HCT116 (cell line): ENCODE measurements around the gene OSTM1. TPM values are rescaled to one million over a fixed set of nuclear protein-coding genes. Genes with fewer than 3 reads are reported as not detected.
"Not testable (repeated sequence)": the region's sequence is repeated elsewhere in the genome, so short reads cannot be mapped to it uniquely, and the experiment has no call there.

Experiments
- ATAC-seq: fragments of 200-7000 bp; cut with Tn5 transposase; 2 replicates; pipeline ENCODE4 v1.9.1; 2020; ENCODE audit warnings: mild to moderate bottlenecking, moderate library complexity
- BruUV-seq: library from RNA; stranded (reverse); fragments of 400-500 nt; replicated peaks from 2 replicates; lab custom pipeline; 2021; lab: Mats Ljungman, UMichigan
- CTCF ChIA-PET: fragments of 300-600 bp; sonication (Branson Sonifier 250); formaldehyde crosslinking; loops from one replicate; lab custom pipeline; 2021; ENCODE audit warnings: antibody characterized with exemption; lab: Charles Lee
- POLR2A ChIA-PET: fragments of 300-600, 350-600 bp; sonication (Branson Sonifier 250); formaldehyde crosslinking; loops from one replicate; lab custom pipeline; 2021; ENCODE audit warnings: antibody characterized with exemption; lab: Charles Lee
- RAD21 ChIA-PET, 2 experiments: fragments of 300-600 bp; sonication (Branson Sonifier 250); formaldehyde crosslinking; loops; one replicate each; lab custom pipeline; 2023; ENCODE audit warnings: low total read pairs in 2 of 2; ENCODE audit not compliant: uncharacterized antibody in 2 of 2, unreplicated experiment in 2 of 2, low non-redundant PET in 1 of 2; lab: Charles Lee
- DNase-seq: peaks from one replicate; pipeline ENCODE4 v3.0.0-alpha.2; 2010; ENCODE audit warnings: low read depth, low spot score
- H2AFZ ChIP-seq: fragments of 200-600 bp; shearing (Covaris generic), sonication (generic); 2 replicates; pipeline ENCODE4 v1.6.1; 2017; ENCODE audit warnings: low read depth, mixed run types, mixed read lengths, antibody characterized with exemption, low read length; ENCODE audit not compliant: poor library complexity, severe bottlenecking
- H3K27ac ChIP-seq: 2 replicates; pipeline ENCODE4 v1.5.1; 2012; ENCODE audit warnings: low read depth, low read length
- H3K27me3 ChIP-seq: fragments of 200-600 bp; sonication (generic); 2 replicates; pipeline ENCODE4 v1.6.1; 2016; ENCODE audit warnings: mixed run types, low read length, mixed read lengths; ENCODE audit not compliant: insufficient read depth
- H3K36me3 ChIP-seq, 2 experiments: fragments of 200-500 bp in 1 of 2; fragments of 200-600 bp in 1 of 2; sonication (Bioruptor generic) in 1 of 2; sonication (generic) in 1 of 2; 2 replicates each; pipeline versions ENCODE4 v1.5.1 to v1.6.1; 2014 to 2016; ENCODE audit warnings: low read length in 2 of 2, inconsistent platforms in 1 of 2, mixed read lengths in 1 of 2, mixed run types in 1 of 2; ENCODE audit not compliant: insufficient read depth in 2 of 2, control insufficient read depth in 1 of 2
- H3K4me1 ChIP-seq, 2 experiments: fragments of 200-600 bp in 1 of 2; sonication (generic) in 1 of 2; 2 replicates each; pipeline versions ENCODE4 v1.5.1 to v1.6.1; 2012 to 2017; ENCODE audit warnings: low read length in 2 of 2, inconsistent platforms in 1 of 2, mild to moderate bottlenecking in 1 of 2, mixed read lengths in 1 of 2, mixed run types in 1 of 2, moderate library complexity in 1 of 2; ENCODE audit not compliant: insufficient read depth in 2 of 2, control insufficient read depth in 1 of 2
- H3K4me2 ChIP-seq: fragments of 200-600 bp; sonication (generic); 2 replicates; pipeline ENCODE4 v1.6.1; 2017; ENCODE audit warnings: mixed run types, low read length, mixed read lengths
- H3K4me3 ChIP-seq, 2 experiments: fragments of 200-600 bp in 1 of 2; sonication (generic) in 1 of 2; replicated peaks in 1 of 2; 2 replicates each; pipeline ENCODE4 v1.5.1; 2011 to 2016; ENCODE audit warnings: low read length in 2 of 2, control low read depth in 1 of 2, low read depth in 1 of 2, mild to moderate bottlenecking in 1 of 2, mixed read lengths in 1 of 2, mixed run types in 1 of 2
- H3K79me2 ChIP-seq: fragments of 200-600 bp; sonication (generic); 2 replicates; pipeline ENCODE4 v1.6.1; 2017; ENCODE audit warnings: mild to moderate bottlenecking, mixed run types, low read length, moderate library complexity, mixed read lengths; ENCODE audit not compliant: insufficient read depth
- H3K9ac ChIP-seq: fragments of 200-600 bp; sonication (generic); 2 replicates; pipeline ENCODE4 v1.6.1; 2016; ENCODE audit warnings: low read length, mixed read lengths
- H3K9me2 ChIP-seq: fragments of 200-600 bp; sonication (generic), shearing (Covaris generic); 2 replicates; pipeline ENCODE4 v1.6.1; 2017; ENCODE audit warnings: mixed run types, mild to moderate bottlenecking, moderate library complexity; ENCODE audit not compliant: insufficient read depth
- H3K9me3 ChIP-seq, 2 experiments: fragments of 200-500 bp in 1 of 2; fragments of 200-600 bp in 1 of 2; sonication (Bioruptor generic) in 1 of 2; sonication (generic) in 1 of 2; 2 replicates each; pipeline ENCODE4 v1.6.1; 2014 to 2017; ENCODE audit warnings: low read length in 2 of 2, mixed read lengths in 2 of 2, inconsistent platforms in 1 of 2, low read depth in 1 of 2, mild to moderate bottlenecking in 1 of 2, mixed run types in 1 of 2, moderate library complexity in 1 of 2; ENCODE audit not compliant: control insufficient read depth in 1 of 2, insufficient read depth in 1 of 2
- H4K20me1 ChIP-seq: fragments of 200-600 bp; sonication (generic), shearing (Covaris generic); 2 replicates; pipeline ENCODE4 v1.6.1; 2017; ENCODE audit warnings: mixed run types, mild to moderate bottlenecking, moderate library complexity; ENCODE audit not compliant: insufficient read depth
- CBX3 ChIP-seq: IDR thresholded peaks from 2 replicates; pipeline ENCODE4 v1.6.1; 2012; ENCODE audit warnings: low read depth
- CEBPB ChIP-seq: IDR thresholded peaks from 2 replicates; pipeline ENCODE4 v1.6.1; 2012; ENCODE audit warnings: low read depth
- EGR1 ChIP-seq: IDR thresholded peaks from 2 replicates; pipeline ENCODE4 v1.6.1; 2012; ENCODE audit warnings: low read depth
- FOSL1 ChIP-seq: IDR thresholded peaks from 2 replicates; pipeline ENCODE4 v1.6.1; 2012; ENCODE audit warnings: low read depth
- JUND ChIP-seq: IDR thresholded peaks from 2 replicates; pipeline ENCODE4 v1.6.1; 2012
- POLR2AphosphoS5 ChIP-seq: IDR thresholded peaks from 2 replicates; pipeline ENCODE4 v1.6.1; 2011; ENCODE audit warnings: mild to moderate bottlenecking, low read depth, low read length, moderate library complexity
- TCF7L2 ChIP-seq: IDR thresholded peaks from 2 replicates; pipeline ENCODE4 v1.7.0; 2011; ENCODE audit warnings: borderline replicate concordance, inconsistent platforms; ENCODE audit not compliant: insufficient read depth, insufficient read length; ENCODE audit errors: extremely low read depth
- ZFX ChIP-seq: fragments of 450-650 bp; IDR thresholded peaks from 2 replicates; pipeline ENCODE4 v1.6.1; 2017
- intact Hi-C: fragments of 100-400 bp; cut with micrococcal nuclease; formaldehyde crosslinking; loops from 2 replicates; pipeline ENCODE4 v1.10.0; 2022
- total RNA-seq: library from RNA; stranded (reverse); gene quantifications from one replicate; pipeline ENCODE4 v1.2.1, GENCODE V29; 2021; ENCODE audit not compliant: unreplicated experiment
- TF ChIP-seq, protein P1 (sequence below), 3 experiments: fragments of 200-600 bp in 1 of 3; sonication (generic) in 1 of 3; IDR thresholded peaks in 2 of 3; conservative IDR thresholded peaks in 1 of 3; 2 replicates each; pipeline ENCODE4 v1.5.1; 2012 to 2017; ENCODE audit warnings: low read depth in 2 of 3, low read length in 2 of 3, antibody characterized with exemption in 1 of 3, borderline replicate concordance in 1 of 3, control low read depth in 1 of 3, mild to moderate bottlenecking in 1 of 3, mixed read lengths in 1 of 3, mixed run types in 1 of 3, moderate library complexity in 1 of 3; ENCODE audit not compliant: insufficient read depth in 1 of 3
- TF ChIP-seq, protein P2 (sequence below): IDR thresholded peaks from 2 replicates; pipeline ENCODE4 v1.6.1; 2012

OSTM1 gene
- total RNA-seq, 1 experiment from 2014 or later = 11.2 TPM

DNA sequence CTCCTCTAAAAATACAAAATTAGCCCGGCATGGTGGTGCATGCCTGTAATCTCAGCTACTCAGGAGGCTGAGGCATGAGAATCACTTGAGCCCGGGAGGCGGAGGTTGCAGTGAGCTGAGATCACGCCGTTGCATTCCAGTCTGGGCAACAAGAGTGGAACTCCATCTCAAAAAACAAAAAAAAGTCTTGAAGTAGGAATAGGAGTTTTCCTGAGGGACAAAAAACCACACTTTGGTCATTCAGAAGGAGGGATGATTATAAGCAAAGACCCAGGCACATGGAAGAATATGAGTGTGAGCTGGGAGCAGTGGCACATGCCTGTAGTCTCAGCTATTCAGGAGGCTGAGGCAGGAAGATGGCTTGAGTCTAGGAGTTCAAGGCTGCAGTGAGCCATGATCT, 74.3 kb downstream of the OSTM1 start:
- POLR2A ChIA-PET, H3K36me3 ChIP-seq, H3K4me3 ChIP-seq, ATAC-seq, CTCF ChIA-PET, H3K27me3 ChIP-seq, H3K79me2 ChIP-seq, H3K9ac ChIP-seq, intact Hi-C loops, H3K9me3 ChIP-seq, H3K27ac ChIP-seq, H4K20me1 ChIP-seq, BruUV-seq, RAD21 ChIA-PET, H3K4me2 ChIP-seq, H3K9me2 ChIP-seq, H2AFZ ChIP-seq, DNase-seq: not testable (repeated sequence)
- H3K4me1 ChIP-seq = peaks cover 7 to 13% of the 10 kb centered on the region in 2 experiments; a peak in 3 of 4 replicates

DNA sequence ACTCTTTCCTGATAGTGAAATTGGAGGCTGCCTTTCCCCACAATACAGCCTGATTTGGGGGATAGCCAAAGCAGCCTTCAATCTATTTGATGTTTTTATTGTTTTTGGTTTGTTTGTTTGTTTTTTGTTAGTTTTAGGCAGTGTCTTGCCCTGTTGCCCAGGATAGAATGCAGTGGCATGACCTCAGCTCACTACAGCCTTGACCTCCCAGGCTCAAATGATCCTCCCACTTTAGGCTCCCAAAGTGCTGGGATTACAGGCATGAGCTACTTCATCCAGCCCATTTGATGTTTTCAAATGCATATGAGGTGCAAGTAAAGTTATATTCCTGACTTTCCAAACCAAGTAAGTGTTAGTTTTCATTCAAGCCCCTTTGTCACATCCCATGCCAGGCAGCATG, 75.2 kb downstream of the OSTM1 start:
- H2AFZ ChIP-seq = no peak overlapping the region
- H3K9me2 ChIP-seq = no peaks in the 10 kb centered on the region
- H3K4me3 ChIP-seq = no peak overlapping the region
- BruUV-seq = no TSS peak
- ATAC-seq (no peak), DNase-seq (no peak)
- H3K27me3 ChIP-seq = no peaks in the 10 kb centered on the region
- H3K9ac ChIP-seq = no peak overlapping the region
- H3K4me2 ChIP-seq = no peak overlapping the region
- no peaks in the 10 kb centered on the region for H4K20me1 ChIP-seq
- intact Hi-C loops = no loop called here
- POLR2A ChIA-PET = no interaction called here
- no peaks in the 10 kb centered on the region for H3K9me3 ChIP-seq
- peaks cover 7 to 13% of the 10 kb centered on the region in 2 experiments; a peak in 3 of 4 replicates for H3K4me1 ChIP-seq
- TF ChIP-seq ZFX (no peak), EGR1 (no peak), POLR2AphosphoS5 (no peak), CEBPB (no peak), JUND (no peak), CBX3 (no peak), FOSL1 (no peak), TCF7L2 (no peak)
- TF ChIP-seq, protein P1, sequence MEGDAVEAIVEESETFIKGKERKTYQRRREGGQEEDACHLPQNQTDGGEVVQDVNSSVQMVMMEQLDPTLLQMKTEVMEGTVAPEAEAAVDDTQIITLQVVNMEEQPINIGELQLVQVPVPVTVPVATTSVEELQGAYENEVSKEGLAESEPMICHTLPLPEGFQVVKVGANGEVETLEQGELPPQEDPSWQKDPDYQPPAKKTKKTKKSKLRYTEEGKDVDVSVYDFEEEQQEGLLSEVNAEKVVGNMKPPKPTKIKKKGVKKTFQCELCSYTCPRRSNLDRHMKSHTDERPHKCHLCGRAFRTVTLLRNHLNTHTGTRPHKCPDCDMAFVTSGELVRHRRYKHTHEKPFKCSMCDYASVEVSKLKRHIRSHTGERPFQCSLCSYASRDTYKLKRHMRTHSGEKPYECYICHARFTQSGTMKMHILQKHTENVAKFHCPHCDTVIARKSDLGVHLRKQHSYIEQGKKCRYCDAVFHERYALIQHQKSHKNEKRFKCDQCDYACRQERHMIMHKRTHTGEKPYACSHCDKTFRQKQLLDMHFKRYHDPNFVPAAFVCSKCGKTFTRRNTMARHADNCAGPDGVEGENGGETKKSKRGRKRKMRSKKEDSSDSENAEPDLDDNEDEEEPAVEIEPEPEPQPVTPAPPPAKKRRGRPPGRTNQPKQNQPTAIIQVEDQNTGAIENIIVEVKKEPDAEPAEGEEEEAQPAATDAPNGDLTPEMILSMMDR (IDR thresholded peaks at IDR 0.05 in 2 of 3, conservative IDR thresholded peaks at IDR 0.05 in 1 of 3; ENCODE audit: borderline replicate concordance in 1 of 3, insufficient read depth in 1 of 3, low read depth in 2 of 3, low read length in 2 of 3) = no peak
- TF ChIP-seq, protein P2, sequence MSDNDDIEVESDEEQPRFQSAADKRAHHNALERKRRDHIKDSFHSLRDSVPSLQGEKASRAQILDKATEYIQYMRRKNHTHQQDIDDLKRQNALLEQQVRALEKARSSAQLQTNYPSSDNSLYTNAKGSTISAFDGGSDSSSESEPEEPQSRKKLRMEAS = no peak
- H3K36me3 ChIP-seq = no peaks in the 10 kb centered on the region
- RAD21 ChIA-PET = no interaction called here
- H3K27ac ChIP-seq = no peak overlapping the region
- H3K79me2 ChIP-seq = no peaks in the 10 kb centered on the region
- CTCF ChIA-PET = no interaction called here
